Lung (tissue), 12 donors: Measurements from ENCODE around the gene NNT. TPM values are rescaled to one million over a fixed set of nuclear protein-coding genes. Genes with fewer than 3 reads are reported as not detected.
"Not testable (repeated sequence)": the region's sequence is repeated elsewhere in the genome, so short reads cannot be mapped to it uniquely, and the experiment has no call there.

Source experiments
- ATAC-seq: fragments of 200-7000 bp; cut with Tn5 transposase; one replicate; pipeline ENCODE4 v1.9.1; 2020; ENCODE audit warnings: moderate number of reproducible peaks; ENCODE audit not compliant: insufficient read depth, low FRiP score
- DNase-seq, 3 donors: peaks; one replicate each; pipeline ENCODE4 v3.0.0-alpha.2; 2013 to 2017
- H3K27ac ChIP-seq, 2 donors: one replicate each; pipeline ENCODE4 v1.5.1; 2013; ENCODE audit warnings: mild to moderate bottlenecking in 2 of 2, moderate library complexity in 2 of 2, control low read depth in 1 of 2, inconsistent platforms in 1 of 2, low read depth in 1 of 2, low read length in 1 of 2
- H3K27me3 ChIP-seq, 3 donors: one replicate each; pipeline ENCODE4 v1.5.1; 2013; ENCODE audit warnings: low read length in 2 of 3; ENCODE audit not compliant: control insufficient read depth in 3 of 3, insufficient read depth in 3 of 3
- H3K36me3 ChIP-seq, 4 donors: one replicate each; pipeline ENCODE4 v1.5.1; 2013; ENCODE audit warnings: low read length in 4 of 4, mild to moderate bottlenecking in 1 of 4, moderate library complexity in 1 of 4; ENCODE audit not compliant: control insufficient read depth in 4 of 4, insufficient read depth in 4 of 4
- H3K4me1 ChIP-seq, 5 donors: one replicate each; pipeline ENCODE4 v1.5.1; 2013; ENCODE audit warnings: low read length in 5 of 5, mild to moderate bottlenecking in 2 of 5, moderate library complexity in 1 of 5; ENCODE audit not compliant: control insufficient read depth in 5 of 5, insufficient read depth in 5 of 5
- H3K4me3 ChIP-seq: one replicate; pipeline ENCODE4 v1.5.1; 2013; ENCODE audit warnings: mild to moderate bottlenecking, control low read depth, moderate library complexity
- H3K9ac ChIP-seq, 2 donors: one replicate each; pipeline ENCODE4 v1.5.1; 2013; ENCODE audit warnings: low read length in 2 of 2, control low read depth in 1 of 2; ENCODE audit not compliant: insufficient read depth in 1 of 2
- H3K9me3 ChIP-seq, 4 donors: one replicate each; pipeline ENCODE4 v1.5.1; 2013; ENCODE audit warnings: low read length in 3 of 4, mild to moderate bottlenecking in 1 of 4, moderate library complexity in 1 of 4; ENCODE audit not compliant: control insufficient read depth in 4 of 4, insufficient read depth in 3 of 4
- WGBS, 2 donors: extraction: QIAGEN DNeasy Blood & Tissue Kit; methylation state at CpG; one replicate each; pipeline ENCODE4 v1.1.7; 2013; 5-methylcytosine and 5-hydroxymethylcytosine counted together
- polyA plus RNA-seq, 2 donors: library from polyadenylated mRNA; stranded (reverse); fragments of 200-250 nt; gene quantifications; one replicate each; pipeline ENCODE4 v1.2.1, GENCODE V29; 2013
- total RNA-seq, 2 donors: library from RNA; depleted of rRNA in 1 of 2; stranded (reverse); fragments of >200 nt in 1 of 2; gene quantifications; one replicate each; pipeline ENCODE4 v1.2.1, GENCODE V29; 2014 to 2021
- TF ChIP-seq, protein P1 (sequence below): IDR thresholded peaks from 2 replicates; pipeline ENCODE4 v1.5.1; 2012; ENCODE audit warnings: mild to moderate bottlenecking; ENCODE audit errors: control extremely low read depth, extremely low read depth
- donor health status: control.
- donor health status: control.
- donor health status: Bipolar disorder and iron deficiency.
- donor health status: healthy.
- donor health status: DM: yes; HTN: yes; CAD: no.

The NNT gene
- total and polyA plus RNA-seq, 4 donors, result 8.5 to 96.9 (median 35.0) TPM

DNA sequence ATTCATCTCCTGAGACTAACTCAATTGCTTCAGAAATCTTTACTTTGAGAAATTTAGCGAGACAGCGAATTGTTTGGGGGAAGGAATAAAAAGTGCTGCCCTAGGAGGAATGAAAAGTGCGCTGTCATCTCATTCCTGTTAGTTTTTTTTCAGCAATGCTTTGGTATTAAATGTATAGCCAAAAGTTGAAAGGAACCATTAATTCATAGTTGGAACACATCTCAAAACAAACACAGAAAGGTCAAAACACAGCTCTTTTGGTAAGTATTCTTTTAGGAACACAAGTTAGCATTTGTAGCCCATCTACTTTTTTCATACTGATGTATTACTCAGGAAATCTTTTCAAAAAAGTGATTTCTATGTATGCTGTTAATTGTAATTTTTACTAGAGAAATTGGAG is 109.1 kb downstream of the NNT start:
- no peaks in the 10 kb centered on the region for H3K36me3 ChIP-seq
- H3K4me1 ChIP-seq, result peaks cover 0 to 16% (median 0%) of the 10 kb centered on the region in 5 donors
- ATAC-seq (no peak), DNase-seq (peak in 2 of 3 donors; percentile 78 to 86)
- H3K9me3 ChIP-seq, result no peaks in the 10 kb centered on the region
- no peak overlapping the region for H3K27ac ChIP-seq
- TF ChIP-seq, protein P1, sequence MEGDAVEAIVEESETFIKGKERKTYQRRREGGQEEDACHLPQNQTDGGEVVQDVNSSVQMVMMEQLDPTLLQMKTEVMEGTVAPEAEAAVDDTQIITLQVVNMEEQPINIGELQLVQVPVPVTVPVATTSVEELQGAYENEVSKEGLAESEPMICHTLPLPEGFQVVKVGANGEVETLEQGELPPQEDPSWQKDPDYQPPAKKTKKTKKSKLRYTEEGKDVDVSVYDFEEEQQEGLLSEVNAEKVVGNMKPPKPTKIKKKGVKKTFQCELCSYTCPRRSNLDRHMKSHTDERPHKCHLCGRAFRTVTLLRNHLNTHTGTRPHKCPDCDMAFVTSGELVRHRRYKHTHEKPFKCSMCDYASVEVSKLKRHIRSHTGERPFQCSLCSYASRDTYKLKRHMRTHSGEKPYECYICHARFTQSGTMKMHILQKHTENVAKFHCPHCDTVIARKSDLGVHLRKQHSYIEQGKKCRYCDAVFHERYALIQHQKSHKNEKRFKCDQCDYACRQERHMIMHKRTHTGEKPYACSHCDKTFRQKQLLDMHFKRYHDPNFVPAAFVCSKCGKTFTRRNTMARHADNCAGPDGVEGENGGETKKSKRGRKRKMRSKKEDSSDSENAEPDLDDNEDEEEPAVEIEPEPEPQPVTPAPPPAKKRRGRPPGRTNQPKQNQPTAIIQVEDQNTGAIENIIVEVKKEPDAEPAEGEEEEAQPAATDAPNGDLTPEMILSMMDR, result no peak
- WGBS, 2 donors, result 90 to 95% methylated on average over 3 of the region's 3 CpGs
- H3K27me3 ChIP-seq, result no peaks in the 10 kb centered on the region
- H3K9ac ChIP-seq, result no peak overlapping the region
- no peak overlapping the region for H3K4me3 ChIP-seq

DNA sequence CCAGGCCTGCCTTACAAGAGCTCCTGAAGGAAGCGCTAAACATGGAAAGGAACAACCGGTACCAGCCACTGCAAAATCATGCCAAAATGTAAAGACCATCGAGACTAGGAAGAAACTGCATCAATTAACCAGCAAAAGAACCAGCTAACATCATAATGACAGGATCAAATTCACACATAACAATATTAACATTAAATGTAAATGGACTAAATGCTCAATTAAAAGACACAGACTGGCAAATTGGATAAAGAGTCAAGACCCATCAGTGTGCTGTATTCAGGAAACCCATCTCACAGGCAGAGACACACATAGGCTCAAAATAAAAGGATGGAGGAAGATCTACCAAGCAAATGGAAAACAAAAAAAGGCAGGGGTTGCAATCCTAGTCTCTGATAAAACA is 116.8 kb downstream of the NNT start:
- ATAC-seq, H3K27ac ChIP-seq, H3K9ac ChIP-seq, H3K4me1 ChIP-seq, H3K9me3 ChIP-seq, DNase-seq, H3K4me3 ChIP-seq, H3K27me3 ChIP-seq, H3K36me3 ChIP-seq: not testable (repeated sequence)
- 87 to 100% methylated on average over 1 to 2 of the region's 3 CpGs for WGBS, 2 donors

DNA sequence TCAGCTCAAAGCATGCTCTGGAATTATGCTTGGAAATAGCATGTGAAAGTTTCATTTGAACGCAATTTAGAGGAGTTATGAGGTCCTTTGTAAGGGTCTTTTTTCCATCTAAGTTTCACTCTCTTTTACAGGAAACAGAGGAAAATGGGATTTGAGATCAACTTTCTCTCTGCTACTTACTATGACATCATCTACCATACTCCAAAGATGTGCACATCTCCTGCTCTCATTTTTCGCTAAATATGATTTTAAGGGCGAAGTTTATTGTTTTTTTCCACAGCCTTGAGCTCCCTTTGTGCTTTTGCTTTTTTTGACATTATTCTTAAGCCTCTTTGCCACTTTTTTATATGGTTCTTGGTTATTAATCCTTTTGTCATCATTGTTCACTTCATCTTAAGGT is 125.6 kb downstream of the NNT start:
- TF ChIP-seq, protein P1, result no peak
- peaks cover 0 to 2% (median 0%) of the 10 kb centered on the region in 3 donors for H3K27me3 ChIP-seq
- H3K4me3 ChIP-seq, result no peak overlapping the region
- peaks cover 0 to 9% (median 0%) of the 10 kb centered on the region in 5 donors for H3K4me1 ChIP-seq
- no peaks in the 10 kb centered on the region for H3K36me3 ChIP-seq
- ATAC-seq, result no peak
- no peak overlapping the region for H3K27ac ChIP-seq
- H3K9ac ChIP-seq, result no peak overlapping the region
- no peaks in the 10 kb centered on the region for H3K9me3 ChIP-seq
- 77 to 88% methylated on average over 3 of the region's 3 CpGs for WGBS, 2 donors
- no peak for DNase-seq

DNA sequence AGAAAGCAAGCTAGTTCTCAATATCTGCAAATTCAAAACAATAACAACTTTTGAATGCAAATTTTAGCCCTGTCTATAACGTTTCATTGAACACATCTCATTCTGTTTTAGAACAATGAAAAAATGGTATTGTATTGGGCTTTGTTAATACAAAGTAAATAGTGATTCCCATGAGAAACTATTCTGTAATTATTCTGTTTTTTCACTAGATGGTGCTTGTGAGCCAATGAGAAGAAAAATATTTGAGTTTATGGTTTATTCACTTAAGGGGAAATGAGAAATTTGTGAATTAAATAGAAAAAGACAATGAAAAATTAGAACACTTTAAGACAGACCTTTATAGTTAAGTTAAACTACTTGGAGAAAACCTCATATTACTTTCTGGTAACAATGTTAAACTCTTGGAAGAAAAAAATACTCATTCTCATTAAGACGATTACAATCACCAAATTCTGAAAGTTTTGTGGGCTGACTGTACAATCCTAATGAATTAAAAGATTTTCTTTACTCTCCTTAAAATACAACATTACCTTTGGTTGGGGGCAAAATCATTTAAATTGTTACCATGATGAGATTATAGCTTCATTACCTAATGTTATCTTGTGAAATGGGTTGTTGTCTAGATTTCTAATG is 127.0 kb downstream of the NNT start:
- Histone ChIP-seq H3K9me3 (no peaks in the 10 kb centered on the region), H3K4me1 (peaks cover 0 to 9% (median 0%) of the 10 kb centered on the region in 5 donors), H3K27me3 (peaks cover 0 to 2% (median 0%) of the 10 kb centered on the region in 3 donors), H3K9ac (no peak overlapping the region), H3K27ac (no peak overlapping the region), H3K36me3 (no peaks in the 10 kb centered on the region), H3K4me3 (no peak overlapping the region)
- DNase-seq (peak in 2 of 3 donors; percentile 67 to 71), ATAC-seq (no peak)
- WGBS, 2 donors, result 37 to 48% methylated on average over 2 of the region's 2 CpGs
- TF ChIP-seq, protein P1, result no peak
